ENCODE results near the gene NFATC3.

NFATC3 gene

GRCh38 chr16:68134644-68135043, 49.5 kb downstream of the NFATC3 start:
- Histone ChIP-seq H3K4me1 (ENCODE audit: low read depth, poor library complexity, severe bottlenecking) (no peaks in the 10 kb centered on the region), H2AFZ (ENCODE audit: low read depth) (no peak overlapping the region), H3K9ac (no peak overlapping the region), H3K36me3 (ENCODE audit: insufficient read depth) (no peaks in the 10 kb centered on the region), H3K27ac (no peak overlapping the region), H3K4me3 (IDR thresholded peaks at IDR 0.05; ENCODE audit: insufficient read depth, low read depth, low read length) (no peak overlapping the region), H4K20me1 (ENCODE audit: insufficient read depth) (no peaks in the 10 kb centered on the region), H3K79me2 (ENCODE audit: insufficient read depth, low read depth) (peaks cover 5% of the 10 kb centered on the region; the same call in 1 of the 2 replicates), H3K27me3 (ENCODE audit: insufficient read depth, low read depth) (no peaks in the 10 kb centered on the region), H3K4me2 (no peak overlapping the region)
- TF ChIP-seq CTCF (conservative IDR thresholded peaks at IDR 0.05; ENCODE audit: low read depth, low read length), result no peak

DNA sequence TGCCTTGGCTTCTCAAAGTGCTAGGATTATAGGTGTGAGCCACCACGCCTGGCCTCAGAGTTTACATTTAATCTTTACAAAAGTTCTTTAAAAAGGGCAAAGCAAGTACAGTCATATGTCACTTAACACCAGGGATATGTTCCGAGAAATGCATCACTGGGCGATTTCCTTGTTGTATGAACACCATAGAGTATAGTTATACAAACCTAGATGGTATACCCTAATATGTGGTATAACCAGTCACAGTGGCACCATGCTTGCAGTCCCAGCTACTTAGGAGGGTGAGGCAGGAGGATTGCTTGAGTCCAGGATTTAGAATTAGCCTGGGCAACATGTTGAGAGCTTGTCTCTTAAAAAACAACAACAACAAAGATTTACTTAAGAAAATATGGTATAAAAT, 51.3 kb downstream of the NFATC3 start:
- TF ChIP-seq CTCF (conservative IDR thresholded peaks at IDR 0.05; ENCODE audit: low read depth, low read length), result no peak
- H3K9ac ChIP-seq, result no peak overlapping the region
- H3K4me1 ChIP-seq (ENCODE audit: low read depth, poor library complexity, severe bottlenecking), result no peaks in the 10 kb centered on the region
- no peaks in the 10 kb centered on the region for H3K36me3 ChIP-seq (ENCODE audit: insufficient read depth)
- no peaks in the 10 kb centered on the region for H4K20me1 ChIP-seq (ENCODE audit: insufficient read depth)
- H2AFZ ChIP-seq (ENCODE audit: low read depth), result no peak overlapping the region
- H3K27ac ChIP-seq, result no peak overlapping the region
- no peaks in the 10 kb centered on the region for H3K27me3 ChIP-seq (ENCODE audit: insufficient read depth, low read depth)
- H3K4me2 ChIP-seq, result no peak overlapping the region
- H3K79me2 ChIP-seq (ENCODE audit: insufficient read depth, low read depth), result 0 out of 2 replicates have a peak, but pooled peaks cover 5% of the 10 kb centered on the region
- H3K4me3 ChIP-seq (IDR thresholded peaks at IDR 0.05; ENCODE audit: insufficient read depth, low read depth, low read length), result no peak overlapping the region

GRCh38 chr16:68144008-68144407, 58.8 kb downstream of the NFATC3 start:
- Histone ChIP-seq H3K4me3 (IDR thresholded peaks at IDR 0.05; ENCODE audit: insufficient read depth, low read depth, low read length) (no peak overlapping the region), H3K9ac (no peak overlapping the region), H3K36me3 (ENCODE audit: insufficient read depth) (no peaks in the 10 kb centered on the region), H3K4me2 (no peak overlapping the region), H4K20me1 (ENCODE audit: insufficient read depth) (no peaks in the 10 kb centered on the region), H3K79me2 (ENCODE audit: insufficient read depth, low read depth) (no peaks in the 10 kb centered on the region), H3K27ac (no peak overlapping the region), H2AFZ (ENCODE audit: low read depth) (no peak overlapping the region), H3K27me3 (ENCODE audit: insufficient read depth, low read depth) (no peaks in the 10 kb centered on the region), H3K4me1 (ENCODE audit: low read depth, poor library complexity, severe bottlenecking) (no peaks in the 10 kb centered on the region)
- no peak for TF ChIP-seq CTCF (conservative IDR thresholded peaks at IDR 0.05; ENCODE audit: low read depth, low read length)

DNA sequence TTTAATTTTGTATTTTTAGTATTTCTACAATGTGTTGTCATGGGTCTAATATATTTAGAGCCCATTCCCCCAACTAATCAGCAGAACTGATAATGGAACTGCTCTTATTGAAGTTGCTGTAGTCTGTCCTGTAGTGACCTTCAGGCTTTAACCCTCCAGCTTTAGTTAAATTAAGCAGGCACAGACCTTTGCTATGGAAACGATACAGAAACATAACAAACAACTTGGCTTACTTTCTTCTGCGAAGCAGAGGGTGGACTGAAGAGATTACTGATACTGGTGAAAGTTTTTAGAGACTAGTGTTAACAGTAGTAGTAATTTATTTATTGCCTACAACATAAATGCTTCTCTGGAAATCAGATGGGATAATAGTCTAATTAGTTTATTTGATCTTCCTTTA, 61.4 kb downstream of the NFATC3 start:
- Histone ChIP-seq H3K4me1 (ENCODE audit: low read depth, poor library complexity, severe bottlenecking) (no peaks in the 10 kb centered on the region), H3K4me3 (IDR thresholded peaks at IDR 0.05; ENCODE audit: insufficient read depth, low read depth, low read length) (no peak overlapping the region), H4K20me1 (ENCODE audit: insufficient read depth) (no peaks in the 10 kb centered on the region), H3K27ac (no peak overlapping the region), H3K79me2 (ENCODE audit: insufficient read depth, low read depth) (no peaks in the 10 kb centered on the region), H2AFZ (ENCODE audit: low read depth) (no peak overlapping the region), H3K27me3 (ENCODE audit: insufficient read depth, low read depth) (no peaks in the 10 kb centered on the region), H3K36me3 (ENCODE audit: insufficient read depth) (no peaks in the 10 kb centered on the region), H3K4me2 (no peak overlapping the region), H3K9ac (no peak overlapping the region)
- TF ChIP-seq CTCF (conservative IDR thresholded peaks at IDR 0.05; ENCODE audit: low read depth, low read length), result no peak

Measured in KMS-11 (cell line).